GM23248 (cell line): Measurements from ENCODE around the gene ERMP1. TPM values are rescaled to one million over a fixed set of nuclear protein-coding genes. Genes with fewer than 3 reads are reported as not detected.

Source experiments
- DNase-seq: peaks from one replicate; pipeline ENCODE4 v3.0.0-alpha.2; 2015
- H2AFZ ChIP-seq: fragments of 200-600 bp; sonication (generic); 2 replicates; pipeline ENCODE4 v1.6.1; 2016; ENCODE audit warnings: antibody characterized with exemption
- H3F3A ChIP-seq: fragments of 200-600 bp; sonication (generic); 2 replicates; pipeline ENCODE4 v1.6.1; 2016; ENCODE audit warnings: mild to moderate bottlenecking, antibody characterized with exemption, mixed run types; ENCODE audit not compliant: insufficient read depth
- H3K27ac ChIP-seq: fragments of 200-600 bp; sonication (generic); 2 replicates; pipeline ENCODE4 v1.5.1; 2016; ENCODE audit warnings: mild to moderate bottlenecking
- H3K27me3 ChIP-seq: fragments of 200-600 bp; sonication (generic); replicated peaks from 2 replicates; pipeline ENCODE4 v1.6.1; 2016; ENCODE audit warnings: mild to moderate bottlenecking; ENCODE audit not compliant: insufficient read depth
- H3K36me3 ChIP-seq: fragments of 200-600 bp; sonication (generic); 2 replicates; pipeline ENCODE4 v1.6.1; 2016; ENCODE audit warnings: low read depth, mild to moderate bottlenecking
- H3K4me1 ChIP-seq: fragments of 200-600 bp; sonication (generic); 2 replicates; pipeline ENCODE4 v1.6.1; 2016; ENCODE audit warnings: mild to moderate bottlenecking; ENCODE audit not compliant: insufficient read depth
- H3K4me2 ChIP-seq: fragments of 200-600 bp; sonication (generic); one replicate; pipeline ENCODE4 v1.6.1; 2016; ENCODE audit warnings: mild to moderate bottlenecking; ENCODE audit not compliant: unreplicated experiment
- H3K4me3 ChIP-seq: fragments of 200-600 bp; sonication (generic); 2 replicates; pipeline ENCODE4 v1.5.1; 2016; ENCODE audit warnings: mild to moderate bottlenecking
- H3K79me2 ChIP-seq: fragments of 200-600 bp; sonication (generic); 2 replicates; pipeline ENCODE4 v1.6.1; 2016; ENCODE audit warnings: mild to moderate bottlenecking; ENCODE audit not compliant: insufficient read depth
- H3K9ac ChIP-seq: fragments of 200-600 bp; sonication (generic); 2 replicates; pipeline ENCODE4 v1.6.1; 2016; ENCODE audit warnings: mild to moderate bottlenecking
- H3K9me2 ChIP-seq: fragments of 200-600 bp; sonication (generic); 2 replicates; pipeline ENCODE4 v1.6.1; 2016; ENCODE audit warnings: mixed run types, mild to moderate bottlenecking, moderate library complexity; ENCODE audit not compliant: insufficient read depth
- H3K9me3 ChIP-seq: fragments of 200-600 bp; sonication (generic); one replicate; pipeline ENCODE4 v1.6.1; 2017; ENCODE audit warnings: low read depth
- H4K20me1 ChIP-seq: fragments of 200-600 bp; sonication (generic); 2 replicates; pipeline ENCODE4 v1.6.0; 2016; ENCODE audit not compliant: insufficient read depth
- EZH2 ChIP-seq: fragments of 200-600 bp; sonication (generic); IDR thresholded peaks from 2 replicates; pipeline ENCODE4 v1.6.1; 2018; ENCODE audit warnings: antibody characterized with exemption, mild to moderate bottlenecking; ENCODE audit not compliant: insufficient read depth, poor library complexity, severe bottlenecking
- EZH2phosphoT487 ChIP-seq: fragments of 200-600 bp; sonication (generic); IDR thresholded peaks from 2 replicates; pipeline ENCODE4 v1.6.1; 2018; ENCODE audit warnings: antibody characterized with exemption, moderate library complexity, mild to moderate bottlenecking, low read depth; ENCODE audit not compliant: insufficient read depth
- WGBS, 2 experiments: methylation state at CpG; one replicate each; pipeline ENCODE4 v1.1.6; 2015 to 2017; ENCODE audit warnings: low lambda C conversion rate in 2 of 2, low coverage in 1 of 2; ENCODE audit errors: missing lambda C conversion rate in 2 of 2; 5-methylcytosine and 5-hydroxymethylcytosine counted together
- in situ Hi-C: fragments of 300-500 bp; cut with MboI; formaldehyde crosslinking; loops from 2 replicates; pipeline ENCODE4 v1.15.0; 2020
- polyA plus RNA-seq: library from polyadenylated mRNA; unstranded; fragments of >200 nt; fragmentation: Nextera tagmentation; extraction: Ambion mirVana; gene quantifications from 2 replicates; pipeline ENCODE4 v1.2.1, GENCODE V29; 2016
- total RNA-seq: library from RNA; depleted of rRNA; stranded (reverse); fragments of >200 nt; shearing (Covaris generic); gene quantifications from 2 replicates; pipeline ENCODE4 v1.2.3, GENCODE V29; 2014

The ERMP1 gene
- total and polyA plus RNA-seq, 2 experiments from 2014 or later = 2.6 to 8.4 TPM

- no peaks in the 10 kb centered on the region for H3K79me2 ChIP-seq
- no peaks in the 10 kb centered on the region for H3K27me3 ChIP-seq
- no peak for DNase-seq
- H3K4me2 ChIP-seq = no peak overlapping the region
- no peak overlapping the region for H3K9ac ChIP-seq
- in situ Hi-C loops = no loop called here
- H3K9me2 ChIP-seq = no peaks in the 10 kb centered on the region
- TF ChIP-seq EZH2 = no peak
- TF ChIP-seq EZH2phosphoT487 = no peak
- H3K9me3 ChIP-seq = no peaks in the 10 kb centered on the region
- no peaks in the 10 kb centered on the region for H3K4me1 ChIP-seq
- WGBS, 2 experiments = 72 to 80% methylated on average over 1 of the region's 1 CpG
- H3K27ac ChIP-seq = no peak overlapping the region
- H3F3A ChIP-seq = 0 out of 2 replicates have a peak, but pooled peaks cover under 1% of the 10 kb centered on the region
- no peaks in the 10 kb centered on the region for H3K36me3 ChIP-seq
- no peak overlapping the region for H3K4me3 ChIP-seq
- H4K20me1 ChIP-seq = no peaks in the 10 kb centered on the region
- no peak overlapping the region for H2AFZ ChIP-seq
These were observed 13.2 kb upstream of the ERMP1 start for GRCh38 chr9:5846096-5846495.

GRCh38 chr9:5845157-5845531 lies 12.2 kb upstream of the ERMP1 start:
- TF ChIP-seq EZH2phosphoT487 = no peak
- TF ChIP-seq EZH2 = no peak
- Histone ChIP-seq H3K9me2 (no peaks in the 10 kb centered on the region), H3K4me1 (no peaks in the 10 kb centered on the region), H3K27ac (no peak overlapping the region), H3K4me2 (no peak overlapping the region), H3K27me3 (no peaks in the 10 kb centered on the region), H3F3A (no peaks in the 10 kb centered on the region), H3K9ac (no peak overlapping the region), H2AFZ (no peak overlapping the region), H3K9me3 (no peaks in the 10 kb centered on the region), H3K4me3 (no peak overlapping the region), H4K20me1 (no peaks in the 10 kb centered on the region), H3K79me2 (no peaks in the 10 kb centered on the region), H3K36me3 (no peaks in the 10 kb centered on the region)
- DNase-seq = no peak
- in situ Hi-C loops = no loop called here
- 92 to 100% methylated on average over 1 of the region's 1 CpG for WGBS, 2 experiments

- Histone ChIP-seq H3K4me1 (peaks cover 8% of the 10 kb centered on the region), H3F3A (no peaks in the 10 kb centered on the region; the same call in 1 of the 2 replicates), H3K27ac (no peak overlapping the region), H3K79me2 (no peaks in the 10 kb centered on the region), H3K9ac (no peak overlapping the region), H3K27me3 (no peaks in the 10 kb centered on the region), H4K20me1 (no peaks in the 10 kb centered on the region), H3K9me2 (no peaks in the 10 kb centered on the region), H3K36me3 (no peaks in the 10 kb centered on the region), H3K9me3 (no peaks in the 10 kb centered on the region), H2AFZ (no peak overlapping the region), H3K4me2 (no peak overlapping the region), H3K4me3 (no peak overlapping the region)
- 48% methylated on average over 8 of the region's 8 CpGs for whole genome bisulfite sequencing, 2 experiments
- in situ Hi-C loops = no loop called here
- no peak for DNase-seq
- TF ChIP-seq EZH2phosphoT487 (no peak), EZH2 (no peak)
These were observed 11.0 kb upstream of the ERMP1 start for GRCh38 chr9:5843794-5844471.

- no peak overlapping the region for H3K4me3 ChIP-seq
- H3F3A ChIP-seq = no peaks in the 10 kb centered on the region; the same call in 1 of the 2 replicates
- no peak overlapping the region for H3K9ac ChIP-seq
- no peaks in the 10 kb centered on the region for H3K79me2 ChIP-seq
- H4K20me1 ChIP-seq = no peaks in the 10 kb centered on the region
- WGBS, 2 experiments = 63 to 65% methylated on average over 5 of the region's 5 CpGs
- H3K9me3 ChIP-seq = no peaks in the 10 kb centered on the region
- H3K27ac ChIP-seq = no peak overlapping the region
- no peak for TF ChIP-seq EZH2
- TF ChIP-seq EZH2phosphoT487 = no peak
- no peak overlapping the region for H3K4me2 ChIP-seq
- no peaks in the 10 kb centered on the region for H3K27me3 ChIP-seq
- no peak for DNase-seq
- in situ Hi-C loops = no loop called here
- peaks cover 8% of the 10 kb centered on the region for H3K4me1 ChIP-seq
- H3K36me3 ChIP-seq = no peaks in the 10 kb centered on the region
- H3K9me2 ChIP-seq = no peaks in the 10 kb centered on the region
- H2AFZ ChIP-seq = no peak overlapping the region
These were observed 10.2 kb upstream of the ERMP1 start for GRCh38 chr9:5842929-5843793.
